H1 (cell line): Measurements from ENCODE around the gene CHCHD6. TPM values are rescaled to one million over a fixed set of nuclear protein-coding genes. Genes with fewer than 3 reads are reported as not detected.

Experiments
- CTCF ChIA-PET: fragments of 300-600 bp; sonication (Branson Sonifier 250); formaldehyde crosslinking; loops from one replicate; lab custom pipeline; 2021; ENCODE audit not compliant: partially characterized antibody; lab: Charles Lee
- POLR2A ChIA-PET: fragments of 300-600 bp; sonication (Branson Sonifier 250); formaldehyde crosslinking; loops from one replicate; lab custom pipeline; 2021; ENCODE audit warnings: inconsistent platforms; ENCODE audit not compliant: partially characterized antibody; lab: Charles Lee
- DNase-seq, 2 experiments: peaks; one replicate each; pipeline versions ENCODE4 v3.0.0 to v3.0.0-alpha.2; 2010 to 2022; ENCODE audit warnings: low spot score in 2 of 2, low read depth in 1 of 2, mixed read lengths in 1 of 2
- FAIRE-seq: peaks from 2 replicates; lab custom pipeline; 2011; peaks lifted over from hg19 to GRCh38; lab: Jason Lieb, UNC
- H2AFZ ChIP-seq: 2 replicates; pipeline ENCODE4 v1.8.1; 2012; ENCODE audit warnings: low read length, inconsistent platforms
- H2AK5ac ChIP-seq: 2 replicates; pipeline ENCODE4 v1.6.1; 2013; ENCODE audit warnings: low read depth, low read length
- H2BK120ac ChIP-seq: replicated peaks from 2 replicates; pipeline ENCODE3; 2013; ENCODE audit warnings: low read depth, low read length, inconsistent platforms
- H2BK12ac ChIP-seq: 2 replicates; pipeline ENCODE4 v1.6.1; 2013; ENCODE audit warnings: low read depth, low read length
- H2BK15ac ChIP-seq: 2 replicates; pipeline ENCODE4 v1.6.1; 2013; ENCODE audit warnings: low read length
- H2BK20ac ChIP-seq: 2 replicates; pipeline ENCODE4 v1.6.1; 2013; ENCODE audit warnings: low read length
- H2BK5ac ChIP-seq: 2 replicates; pipeline ENCODE4 v1.6.1; 2013; ENCODE audit warnings: low read depth, low read length
- H3K14ac ChIP-seq: 2 replicates; pipeline ENCODE4 v1.6.1; 2013; ENCODE audit warnings: inconsistent platforms; ENCODE audit not compliant: insufficient read length
- H3K18ac ChIP-seq: 2 replicates; pipeline ENCODE4 v1.6.1; 2013; ENCODE audit warnings: low read length; ENCODE audit errors: extremely low read depth
- H3K23ac ChIP-seq: 2 replicates; pipeline ENCODE4 v1.6.1; 2013; ENCODE audit warnings: inconsistent platforms; ENCODE audit not compliant: insufficient read length
- H3K23me2 ChIP-seq: 2 replicates; pipeline ENCODE4 v1.6.1; 2013; ENCODE audit warnings: low read depth, low read length
- H3K27ac ChIP-seq: 2 replicates; pipeline ENCODE4 v1.6.1; 2011; ENCODE audit warnings: low read depth, low read length, inconsistent platforms
- H3K27me3 ChIP-seq, 4 experiments: replicated peaks in 1 of 4; 1 replicate in 1 of 4; 2 replicates in 3 of 4; pipeline versions ENCODE4 v1.6.1 to v1.8.1; 2011 to 2013; ENCODE audit warnings: low read length in 3 of 4, mild to moderate bottlenecking in 3 of 4, inconsistent platforms in 2 of 4, mixed read lengths in 2 of 4, moderate library complexity in 1 of 4; ENCODE audit not compliant: control insufficient read depth in 3 of 4, insufficient read depth in 3 of 4; ENCODE audit errors: extremely low read depth in 1 of 4
- H3K36me3 ChIP-seq, 4 experiments: 2 replicates each; pipeline versions ENCODE4 v1.6.1 to v1.8.1; 2011 to 2013; ENCODE audit warnings: mild to moderate bottlenecking in 4 of 4, low read length in 3 of 4, moderate library complexity in 2 of 4, control low read depth in 1 of 4, inconsistent platforms in 1 of 4; ENCODE audit not compliant: insufficient read depth in 4 of 4, control insufficient read depth in 2 of 4
- H3K4ac ChIP-seq: replicated peaks from 2 replicates; pipeline ENCODE3; 2013; ENCODE audit warnings: low read length, low read depth, mixed read lengths, inconsistent platforms; ENCODE audit not compliant: insufficient read length
- H3K4me1 ChIP-seq, 4 experiments: replicated peaks in 1 of 4; 1 replicate in 1 of 4; 2 replicates in 3 of 4; pipeline versions ENCODE4 v1.6.1 to v1.8.1; 2011 to 2013; ENCODE audit warnings: low read length in 3 of 4, inconsistent platforms in 2 of 4, mixed read lengths in 1 of 4; ENCODE audit not compliant: insufficient read depth in 4 of 4, control insufficient read depth in 3 of 4
- H3K4me2 ChIP-seq, 2 experiments: 2 replicates each; pipeline versions ENCODE4 v1.6.1 to v1.8.1; 2011 to 2013; ENCODE audit warnings: low read depth in 2 of 2, low read length in 2 of 2, control low read depth in 1 of 2, inconsistent platforms in 1 of 2, mild to moderate bottlenecking in 1 of 2; ENCODE audit not compliant: insufficient read depth in 1 of 2
- H3K4me3 ChIP-seq, 4 experiments: fragments of 200-600, 300-600 bp in 1 of 4; sonication (generic), shearing (Covaris generic), sonication (Bioruptor Twin) in 1 of 4; 2 replicates each; pipeline versions ENCODE4 v1.5.1 to v1.8.1; 2011 to 2016; ENCODE audit warnings: low read length in 4 of 4, low read depth in 3 of 4, control low read depth in 2 of 4, inconsistent platforms in 2 of 4, mild to moderate bottlenecking in 2 of 4, mixed read lengths in 1 of 4, moderate library complexity in 1 of 4; ENCODE audit not compliant: insufficient read depth in 2 of 4; ENCODE audit errors: extremely low read depth in 1 of 4
- H3K56ac ChIP-seq: replicated peaks from 2 replicates; pipeline ENCODE3; 2013; ENCODE audit warnings: low read depth, mild to moderate bottlenecking, mixed read lengths, low read length, inconsistent platforms; ENCODE audit not compliant: insufficient read length
- H3K79me1 ChIP-seq: 2 replicates; pipeline ENCODE4 v1.6.1; 2013; ENCODE audit warnings: low read depth, low read length, control low read depth
- H3K79me2 ChIP-seq, 2 experiments: 2 replicates each; pipeline versions ENCODE4 v1.6.1 to v1.8.1; 2012 to 2013; ENCODE audit warnings: low read length in 2 of 2, mild to moderate bottlenecking in 2 of 2, inconsistent platforms in 1 of 2; ENCODE audit not compliant: insufficient read depth in 2 of 2, control insufficient read depth in 1 of 2
- H3K9ac ChIP-seq, 4 experiments: replicated peaks in 1 of 4; 1 replicate in 1 of 4; 2 replicates in 3 of 4; pipeline versions ENCODE4 v1.6.1 to v1.8.1; 2011 to 2013; ENCODE audit warnings: low read depth in 3 of 4, low read length in 3 of 4, control low read depth in 2 of 4, mild to moderate bottlenecking in 2 of 4, moderate library complexity in 2 of 4, inconsistent platforms in 1 of 4; ENCODE audit errors: extremely low read depth in 1 of 4
- H3K9me3 ChIP-seq, 2 experiments: 2 replicates each; pipeline versions ENCODE4 v1.6.1 to v1.8.1; 2012 to 2013; ENCODE audit warnings: mild to moderate bottlenecking in 2 of 2, moderate library complexity in 2 of 2, control low read depth in 1 of 2, inconsistent platforms in 1 of 2, low read depth in 1 of 2, low read length in 1 of 2, mixed read lengths in 1 of 2; ENCODE audit not compliant: insufficient read depth in 2 of 2
- H4K20me1 ChIP-seq, 2 experiments: replicated peaks in 1 of 2; 2 replicates each; pipeline versions ENCODE3 to v1.8.1; 2011 to 2013; ENCODE audit warnings: inconsistent platforms in 2 of 2, low read length in 2 of 2, mild to moderate bottlenecking in 1 of 2; ENCODE audit not compliant: insufficient read depth in 2 of 2, control insufficient read depth in 1 of 2
- H4K5ac ChIP-seq: 2 replicates; pipeline ENCODE4 v1.6.1; 2013; ENCODE audit warnings: low read length, low read depth, mixed read lengths, inconsistent platforms; ENCODE audit not compliant: insufficient read length
- H4K8ac ChIP-seq: 2 replicates; pipeline ENCODE4 v1.8.0; 2013; ENCODE audit warnings: mild to moderate bottlenecking, moderate library complexity, low read length, inconsistent platforms; ENCODE audit not compliant: insufficient read depth; ENCODE audit errors: extremely low read depth
- H4K91ac ChIP-seq: replicated peaks from 2 replicates; pipeline ENCODE3; 2013; ENCODE audit warnings: low read length, mixed read lengths, inconsistent platforms; ENCODE audit not compliant: insufficient read length
- ASH2L ChIP-seq: fragments of 200-600, 300-600 bp; sonication (generic); IDR thresholded peaks from one replicate; pipeline ENCODE4 v1.7.1; 2017; ENCODE audit warnings: low read length
- ATF3 ChIP-seq: IDR thresholded peaks from 2 replicates; pipeline ENCODE4 v1.6.1; 2011; ENCODE audit warnings: low read depth, mild to moderate bottlenecking, low read length; ENCODE audit not compliant: insufficient read depth
- BRCA1 ChIP-seq: IDR thresholded peaks from 2 replicates; pipeline ENCODE4 v1.6.1; 2012; ENCODE audit warnings: low read depth, low read length, improper control_type of control experiment
- CBX5 ChIP-seq: fragments of 300-800, 300-1000 bp; sonication (generic); IDR thresholded peaks from 2 replicates; pipeline ENCODE4 v1.7.1; 2016; ENCODE audit warnings: antibody characterized with exemption, low read length, low read depth
- EZH2 ChIP-seq: fragments of 200-600 bp; sonication (generic); IDR thresholded peaks from 2 replicates; pipeline ENCODE4 v1.7.1; 2012; ENCODE audit warnings: low read depth, mild to moderate bottlenecking, moderate library complexity, low read length, inconsistent platforms; ENCODE audit not compliant: severe bottlenecking
- GTF2F1 ChIP-seq: IDR thresholded peaks from 2 replicates; pipeline ENCODE4 v1.6.1; 2012; ENCODE audit warnings: low read depth, low read length, improper control_type of control experiment, borderline replicate concordance
- HDAC2 ChIP-seq, 2 experiments: fragments of 300-600 bp in 1 of 2; sonication (generic) in 1 of 2; IDR thresholded peaks; 2 replicates each; pipeline ENCODE4 v1.6.1; 2011 to 2012; ENCODE audit warnings: low read depth in 2 of 2, low read length in 2 of 2, mild to moderate bottlenecking in 2 of 2, moderate library complexity in 2 of 2, borderline replicate concordance in 1 of 2, inconsistent platforms in 1 of 2
- POLR2A ChIP-seq, 2 experiments: IDR thresholded peaks; 1 replicate in 1 of 2; 2 replicates in 1 of 2; pipeline ENCODE4 v1.6.1; 2011; ENCODE audit warnings: low read depth in 2 of 2, low read length in 2 of 2, mild to moderate bottlenecking in 2 of 2; ENCODE audit errors: control extremely low read depth in 1 of 2
- SAP30 ChIP-seq: fragments of 300-600 bp; sonication (generic); IDR thresholded peaks from 2 replicates; pipeline ENCODE4 v1.7.1; 2012; ENCODE audit warnings: low read length, moderate library complexity, mild to moderate bottlenecking, inconsistent platforms; ENCODE audit not compliant: insufficient read depth, insufficient replicate concordance
- WGBS, 2 experiments: shearing (Covaris generic) in 1 of 2; methylation state at CpG; one replicate each; pipeline versions ENCODE4 v1.1.6 to v1.1.7; 2013 to 2015; ENCODE audit warnings: low lambda C conversion rate in 2 of 2, mixed read lengths in 2 of 2, inconsistent platforms in 1 of 2, low coverage in 1 of 2, missing lambda C conversion rate in 1 of 2; ENCODE audit not compliant: insufficient replicate concordance in 2 of 2, insufficient coverage in 1 of 2, insufficient read length in 1 of 2; ENCODE audit errors: extremely low coverage in 1 of 2, missing lambda C conversion rate in 1 of 2; 5-methylcytosine and 5-hydroxymethylcytosine counted together
- polyA plus RNA-seq, 7 experiments: library from polyadenylated mRNA; depleted of rRNA in 3 of 7; stranded (reverse) in 5 of 7; unstranded in 2 of 7; fragments of >200 nt in 5 of 7; fragments of 200-250 nt in 2 of 7; gene quantifications; 1 replicate in 5 of 7; 2 replicates in 1 of 7; 4 replicates in 1 of 7; pipeline versions ENCODE4 v1.2.1 to v1.2.3, GENCODE V29; 2011 to 2013; ENCODE audit warnings: missing spikeins in 2 of 7, mixed read lengths in 2 of 7
- total RNA-seq: library from RNA; stranded (reverse); fragmentation: NEBNext Ultra II Directional; extraction: Animal tissue kit (Norgen Biotek cat#: 25700); gene quantifications from 2 replicates; pipeline ENCODE4 v1.2.1, GENCODE V29; 2021

CHCHD6 gene
- total and polyA plus RNA-seq, 2 of the 8 experiments (the other 6 are each of a cell fraction or from before 2014, with no cell fraction given) = 32.4 to 37.6 TPM

DNA sequence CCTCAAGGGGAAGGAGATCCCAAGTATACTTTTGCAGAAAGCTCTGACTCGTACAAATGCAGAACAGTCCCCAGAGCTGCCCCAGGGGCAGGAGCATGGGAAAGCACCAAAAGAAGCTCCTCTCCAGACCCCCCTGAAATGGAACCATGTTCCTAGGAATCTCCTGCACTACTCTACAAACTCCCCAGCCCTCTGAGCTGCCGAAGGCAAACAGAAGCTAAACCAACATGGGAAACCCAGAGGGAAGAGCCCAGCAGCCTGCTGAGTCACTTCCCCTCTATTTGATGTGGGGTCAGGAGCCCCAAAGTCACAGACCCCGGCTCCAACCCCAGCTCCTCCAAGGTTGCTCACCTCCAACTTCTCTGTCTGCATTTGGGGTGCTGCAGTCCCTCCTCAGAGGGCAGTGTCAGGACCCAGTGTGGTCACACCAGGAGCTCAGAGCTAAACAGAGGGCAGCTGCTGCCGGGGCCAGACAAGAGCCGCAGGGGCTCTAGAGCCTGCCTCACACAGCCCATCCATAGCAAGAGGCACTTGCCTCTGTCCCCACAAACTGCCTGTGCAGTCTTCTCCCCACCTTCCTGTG, 275.1 kb downstream of the CHCHD6 start:
- Histone ChIP-seq H3K36me3 (no peaks in the 10 kb centered on the region; a peak in 1 of 8 replicates), H3K4me3 (no peak overlapping the region), H3K79me2 (peaks cover under 1% of the 10 kb centered on the region in 2 experiments; a peak in 2 of 4 replicates), H4K5ac (no peak overlapping the region), H2BK120ac (no peak overlapping the region), H2BK20ac (no peak overlapping the region), H3K9ac (no peak overlapping the region), H3K27me3 (peaks cover 0 to 8% (median 3%) of the 10 kb centered on the region in 4 experiments; a peak in 5 of 7 replicates), H4K91ac (no peak overlapping the region), H2AFZ (no peak overlapping the region), H3K4ac (no peak overlapping the region), H3K14ac (no peak overlapping the region), H3K4me2 (no peak overlapping the region), H4K20me1 (peaks cover 0 to 4% of the 10 kb centered on the region in 2 experiments), H3K27ac (no peak overlapping the region), H2BK5ac (no peak overlapping the region), H3K23ac (no peak overlapping the region), H3K56ac (no peak overlapping the region), H3K18ac (no peak overlapping the region), H3K23me2 (peaks cover 8% of the 10 kb centered on the region), H3K4me1 (peaks cover 0 to 7% (median 4%) of the 10 kb centered on the region in 4 experiments; a peak in 5 of 7 replicates), H2BK12ac (no peak overlapping the region), H4K8ac (no peak overlapping the region; the same call in 1 of the 2 replicates), H2BK15ac (no peak overlapping the region), H3K9me3 (peaks cover 0 to 8% of the 10 kb centered on the region in 2 experiments; a peak in 1 of 4 replicates), H2AK5ac (no peak overlapping the region), H3K79me1 (0 out of 2 replicates have a peak, but pooled peaks cover 3% of the 10 kb centered on the region)
- DNase-seq (no peak), FAIRE-seq (no peak)
- POLR2A ChIA-PET = no interaction called here
- 89% methylated on average over 5 of the region's 5 CpGs; no CpG with 5 or more reads in 1 of the 2 experiments for WGBS, 2 experiments
- CTCF ChIA-PET = interaction anchor here (1.2 to 6.6 kb wide), 9 partner anchors 10 to 300 kb away, joined by 3 to 58 read pairs (median 4); partner anchors contain the start of gene CHCHD6
- TF ChIP-seq POLR2A (IDR thresholded peaks at IDR 0.05; ENCODE audit: control extremely low read depth in 1 of 2, low read depth in 2 of 2, low read length in 2 of 2) (no peak), ASH2L (no peak), ATF3 (no peak), GTF2F1 (no peak), CBX5 (no peak), SAP30 (no peak), HDAC2 (IDR thresholded peaks at IDR 0.05; ENCODE audit: borderline replicate concordance in 1 of 2, low read depth in 2 of 2, low read length in 2 of 2) (no peak), BRCA1 (no peak), EZH2 (no peak)
